BJ (cell line): Measurements from ENCODE around the gene NCK2. TPM values are rescaled to one million over a fixed set of nuclear protein-coding genes. Genes with fewer than 3 reads are reported as not detected.

Source experiments
- CTCF ChIA-PET: fragments of 350-600 bp; formaldehyde crosslinking; extraction: SDS; loops from one replicate; lab custom pipeline; 2021; ENCODE audit warnings: antibody characterized with exemption, inconsistent platforms; lab: Yijun Ruan, JAX
- POLR2A ChIA-PET: fragments of 300-600 bp; sonication (Branson Sonifier 250); formaldehyde crosslinking; extraction: SDS; loops from one replicate; lab custom pipeline; 2021; ENCODE audit warnings: antibody characterized with exemption; lab: Charles Lee
- DNase-seq: peaks from one replicate; pipeline ENCODE4 v3.0.0-alpha.2; 2011; ENCODE audit warnings: low read depth
- H3K27me3 ChIP-seq: 2 replicates; pipeline ENCODE4 v1.6.0; 2011; ENCODE audit warnings: low read length; ENCODE audit not compliant: control insufficient read depth, insufficient read depth
- H3K36me3 ChIP-seq: 2 replicates; pipeline ENCODE4 v1.5.1; 2011; ENCODE audit warnings: low read length; ENCODE audit not compliant: control insufficient read depth, insufficient read depth
- H3K4me3 ChIP-seq: 2 replicates; pipeline ENCODE4 v1.5.1; 2011; ENCODE audit warnings: low read depth, mild to moderate bottlenecking, control low read depth, low read length
- polyA plus RNA-seq: library from polyadenylated mRNA; depleted of rRNA; stranded (reverse); fragments of >200 nt; gene quantifications from 2 replicates; pipeline ENCODE4 v1.2.3, GENCODE V29; 2011
- TF ChIP-seq, protein P1 (sequence below): IDR thresholded peaks from 2 replicates; pipeline ENCODE4 v1.5.1; 2011; ENCODE audit warnings: low read depth, mild to moderate bottlenecking, control low read depth, inconsistent platforms, low read length, moderate library complexity; ENCODE audit not compliant: insufficient read depth

Gene NCK2
- polyA plus RNA-seq, 1 experiment = 32.9 TPM

DNA sequence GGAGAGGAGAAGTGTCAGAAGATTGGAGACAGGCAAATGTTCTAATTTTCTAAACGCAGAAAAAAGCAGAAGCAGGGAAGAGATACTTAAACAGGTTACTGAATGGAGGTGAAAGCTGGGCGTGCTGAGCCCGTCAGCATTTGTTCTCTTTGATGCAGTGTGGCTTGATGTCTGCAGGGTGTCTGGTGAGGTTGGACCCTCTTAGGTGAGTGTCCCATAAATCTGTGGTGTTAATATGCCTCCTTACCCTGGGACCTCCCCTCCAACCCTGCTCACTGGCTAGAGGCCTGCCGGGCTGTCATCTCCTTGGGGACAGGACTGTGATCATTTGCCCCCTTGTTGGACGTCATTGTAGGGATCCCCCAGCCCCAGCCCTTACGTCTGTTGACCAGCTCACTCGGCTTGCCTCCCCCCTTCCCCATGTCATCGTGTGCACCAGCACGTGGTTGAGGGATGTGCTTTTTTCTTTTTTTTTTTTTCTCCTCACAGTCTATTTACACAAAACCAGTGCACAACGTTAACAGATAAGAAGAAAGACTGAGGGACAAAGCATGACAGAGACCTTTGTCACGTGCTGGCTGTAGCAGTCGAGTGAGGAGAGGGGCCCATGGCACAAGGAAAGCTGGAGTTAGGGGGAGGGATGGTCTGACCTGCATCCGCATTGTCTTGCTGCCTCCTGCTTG lies 56.4 kb downstream of the NCK2 start:
- TF ChIP-seq, protein P1, sequence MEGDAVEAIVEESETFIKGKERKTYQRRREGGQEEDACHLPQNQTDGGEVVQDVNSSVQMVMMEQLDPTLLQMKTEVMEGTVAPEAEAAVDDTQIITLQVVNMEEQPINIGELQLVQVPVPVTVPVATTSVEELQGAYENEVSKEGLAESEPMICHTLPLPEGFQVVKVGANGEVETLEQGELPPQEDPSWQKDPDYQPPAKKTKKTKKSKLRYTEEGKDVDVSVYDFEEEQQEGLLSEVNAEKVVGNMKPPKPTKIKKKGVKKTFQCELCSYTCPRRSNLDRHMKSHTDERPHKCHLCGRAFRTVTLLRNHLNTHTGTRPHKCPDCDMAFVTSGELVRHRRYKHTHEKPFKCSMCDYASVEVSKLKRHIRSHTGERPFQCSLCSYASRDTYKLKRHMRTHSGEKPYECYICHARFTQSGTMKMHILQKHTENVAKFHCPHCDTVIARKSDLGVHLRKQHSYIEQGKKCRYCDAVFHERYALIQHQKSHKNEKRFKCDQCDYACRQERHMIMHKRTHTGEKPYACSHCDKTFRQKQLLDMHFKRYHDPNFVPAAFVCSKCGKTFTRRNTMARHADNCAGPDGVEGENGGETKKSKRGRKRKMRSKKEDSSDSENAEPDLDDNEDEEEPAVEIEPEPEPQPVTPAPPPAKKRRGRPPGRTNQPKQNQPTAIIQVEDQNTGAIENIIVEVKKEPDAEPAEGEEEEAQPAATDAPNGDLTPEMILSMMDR = no peak
- POLR2A ChIA-PET = no interaction called here
- Histone ChIP-seq H3K4me3 (no peak overlapping the region), H3K27me3 (no peaks in the 10 kb centered on the region), H3K36me3 (no peaks in the 10 kb centered on the region)
- no peak for DNase-seq
- CTCF ChIA-PET = no interaction called here

DNA sequence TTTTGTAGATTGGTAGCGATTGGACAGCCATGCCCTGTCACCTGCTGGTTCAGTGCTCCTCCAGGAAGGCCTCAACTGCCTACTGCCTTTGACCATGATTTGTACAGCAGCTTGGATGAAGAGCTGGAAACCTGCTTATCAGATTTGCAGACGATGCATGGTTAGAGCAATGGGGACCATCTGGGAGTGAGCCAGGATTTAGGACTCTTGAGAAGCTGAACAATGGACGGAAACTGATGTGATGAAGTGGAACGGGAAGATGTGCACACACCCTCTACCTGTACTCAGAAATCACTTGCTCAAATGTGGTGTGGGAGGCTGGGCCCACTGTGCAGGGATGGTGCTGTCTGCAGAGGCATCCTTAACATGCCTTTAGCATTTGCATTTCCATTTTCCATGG lies 57.2 kb downstream of the NCK2 start:
- DNase-seq = no peak
- TF ChIP-seq, protein P1 = no peak
- ChIA-PET POLR2A (no interaction called here), CTCF (no interaction called here)
- no peaks in the 10 kb centered on the region for H3K27me3 ChIP-seq
- H3K36me3 ChIP-seq = no peaks in the 10 kb centered on the region
- H3K4me3 ChIP-seq = no peak overlapping the region

DNA sequence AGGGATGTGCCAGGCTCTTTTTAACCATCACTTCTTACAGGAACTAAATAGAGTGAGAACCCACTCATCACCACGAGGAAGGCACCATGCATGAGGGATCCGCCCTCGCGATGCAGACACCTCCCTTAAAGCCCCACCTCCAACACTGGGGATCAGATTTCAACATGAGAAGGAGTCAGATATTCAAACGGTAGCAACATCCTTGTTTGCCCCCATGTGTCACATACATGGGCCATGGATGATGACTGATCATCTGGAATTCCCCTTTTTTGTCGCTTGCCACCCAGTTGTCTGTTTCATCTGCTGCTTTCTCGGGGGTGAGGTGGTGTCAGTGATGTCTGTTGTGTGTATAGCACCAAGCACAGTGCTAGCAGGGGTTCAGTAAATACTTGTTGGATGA lies 57.9 kb downstream of the NCK2 start:
- CTCF ChIA-PET = no interaction called here

DNA sequence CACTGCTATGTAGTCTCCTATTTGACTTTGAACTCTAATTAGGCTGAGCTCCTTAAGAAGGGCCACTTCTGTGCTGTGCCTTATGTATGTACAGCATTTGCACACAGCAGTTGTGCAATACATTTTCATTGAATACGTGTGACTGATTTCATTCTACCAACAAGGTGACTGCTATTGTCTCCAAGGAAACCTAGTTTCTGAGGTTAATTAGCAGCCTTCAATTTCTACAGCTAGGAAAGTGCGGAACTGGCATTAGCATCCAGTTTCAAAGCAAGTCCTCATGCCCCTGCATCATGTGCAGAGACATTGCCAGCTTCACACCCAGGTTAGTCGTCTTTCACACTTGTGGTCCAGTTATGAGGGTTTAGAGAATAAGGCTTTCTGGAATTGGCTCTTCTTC lies 58.6 kb downstream of the NCK2 start:
- DNase-seq = no peak
- Histone ChIP-seq H3K27me3 (no peaks in the 10 kb centered on the region), H3K36me3 (no peaks in the 10 kb centered on the region), H3K4me3 (no peak overlapping the region)
- ChIA-PET CTCF (interaction anchor here (0.6 kb wide), 1 partner anchor 55 kb away, joined by 3 read pairs; no protein-coding TSS in a partner anchor), POLR2A (no interaction called here)
- TF ChIP-seq, protein P1 = no peak

More for the DNA sequence above, 57.9 kb downstream of the NCK2 start:
- no peak overlapping the region for H3K4me3 ChIP-seq
- TF ChIP-seq, protein P1 = no peak
- H3K27me3 ChIP-seq = no peaks in the 10 kb centered on the region
- DNase-seq = no peak
- H3K36me3 ChIP-seq = no peaks in the 10 kb centered on the region
- POLR2A ChIA-PET = no interaction called here

DNA sequence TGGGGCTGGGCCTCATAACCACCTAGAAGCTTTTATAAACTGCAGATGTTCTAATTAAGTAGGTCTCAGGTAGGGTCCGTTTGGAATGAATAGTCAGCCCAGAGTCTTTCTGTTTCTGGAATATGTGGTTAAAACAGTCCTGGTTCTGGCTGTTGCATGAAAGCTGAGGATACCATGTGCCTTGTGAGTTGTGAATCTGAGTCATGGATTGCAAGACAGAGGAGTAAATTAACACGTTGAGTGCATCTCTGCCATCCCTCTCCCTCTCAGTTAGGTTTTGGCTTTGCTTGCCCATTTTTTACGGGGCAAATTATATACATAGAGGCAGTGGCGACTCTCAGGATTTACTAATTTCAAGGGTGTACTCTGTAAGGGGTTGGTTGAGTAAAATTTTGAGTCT lies 59.1 kb downstream of the NCK2 start:
- ChIA-PET POLR2A (no interaction called here), CTCF (interaction anchor here (0.6 kb wide), 1 partner anchor 56 kb away, joined by 3 read pairs; no protein-coding TSS in a partner anchor)
- Histone ChIP-seq H3K36me3 (no peaks in the 10 kb centered on the region), H3K27me3 (no peaks in the 10 kb centered on the region), H3K4me3 (no peak overlapping the region)
- TF ChIP-seq, protein P1 = no peak
- DNase-seq = no peak
